HG03103 (cell line): ENCODE measurements around the gene CDH4.

Source experiments
- ATAC-seq: cut with Tn5 transposase; IDR thresholded peaks from one replicate; pipeline ENCODE4 v1.9.1; 2021; ENCODE audit warnings: low read depth; ENCODE audit not compliant: unreplicated experiment

The CDH4 gene

DNA sequence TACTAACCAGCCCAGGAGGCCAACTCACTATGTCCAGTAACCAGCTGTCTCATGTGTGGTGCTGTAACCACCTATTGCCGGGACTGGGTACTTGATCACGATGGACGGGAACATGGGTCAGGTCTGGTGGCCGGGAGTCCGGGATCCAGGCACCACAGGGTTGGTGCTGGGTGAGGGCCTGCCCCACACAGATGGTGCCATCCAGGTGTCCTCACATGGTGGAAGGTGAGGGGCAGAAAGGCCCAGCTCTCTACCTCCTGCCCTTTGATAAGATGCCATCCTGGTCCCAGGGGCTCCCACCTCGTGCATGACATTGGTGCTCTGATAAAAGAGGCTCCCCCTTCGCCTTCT, 697.3 kb downstream of the CDH4 start:
- ATAC-seq = no peak

DNA sequence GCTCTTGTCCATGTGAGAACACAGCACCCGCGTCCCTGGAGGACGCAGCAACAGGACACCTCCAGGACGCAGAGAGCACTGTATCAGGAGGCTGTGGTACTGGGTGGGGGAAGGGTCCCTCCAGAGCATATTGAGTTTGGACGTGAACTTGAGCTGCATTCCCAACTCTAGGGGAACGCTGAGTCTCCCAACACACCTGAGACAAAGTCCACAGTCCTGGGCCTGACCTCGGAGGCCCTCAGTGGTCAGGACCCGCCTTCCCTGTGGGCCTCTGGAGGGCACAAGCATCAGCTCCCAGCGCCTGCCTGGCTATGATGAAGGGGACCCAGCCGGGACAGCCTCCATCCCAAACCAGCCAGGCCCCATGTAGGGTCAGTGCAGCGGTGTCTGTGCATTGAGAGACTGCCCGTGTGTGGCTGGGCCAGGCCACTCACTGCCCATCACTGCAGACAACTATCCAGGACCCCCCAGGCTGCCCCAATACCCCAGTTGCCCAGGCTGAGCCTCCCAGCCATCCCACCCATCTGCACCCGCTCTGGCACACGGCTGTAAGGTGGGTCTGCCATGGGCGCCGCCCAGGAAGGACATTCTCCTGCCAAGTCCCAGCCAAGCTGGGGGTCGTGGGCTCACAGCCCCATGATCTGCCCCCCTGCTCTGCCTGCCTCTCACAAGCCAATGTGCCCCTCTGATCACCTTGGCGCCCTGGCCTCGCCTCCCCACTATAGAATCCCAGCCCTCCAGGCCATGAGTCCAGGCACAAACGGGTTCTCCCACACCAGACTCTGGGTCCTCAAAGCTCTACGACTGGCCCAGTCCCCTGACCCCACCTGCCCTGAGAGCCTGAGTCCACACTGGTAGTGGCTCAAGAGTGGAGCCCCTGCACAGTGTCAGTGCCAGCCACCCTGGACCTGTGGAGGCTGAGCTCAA, 697.9 kb downstream of the CDH4 start:
- ATAC-seq = no peak

DNA sequence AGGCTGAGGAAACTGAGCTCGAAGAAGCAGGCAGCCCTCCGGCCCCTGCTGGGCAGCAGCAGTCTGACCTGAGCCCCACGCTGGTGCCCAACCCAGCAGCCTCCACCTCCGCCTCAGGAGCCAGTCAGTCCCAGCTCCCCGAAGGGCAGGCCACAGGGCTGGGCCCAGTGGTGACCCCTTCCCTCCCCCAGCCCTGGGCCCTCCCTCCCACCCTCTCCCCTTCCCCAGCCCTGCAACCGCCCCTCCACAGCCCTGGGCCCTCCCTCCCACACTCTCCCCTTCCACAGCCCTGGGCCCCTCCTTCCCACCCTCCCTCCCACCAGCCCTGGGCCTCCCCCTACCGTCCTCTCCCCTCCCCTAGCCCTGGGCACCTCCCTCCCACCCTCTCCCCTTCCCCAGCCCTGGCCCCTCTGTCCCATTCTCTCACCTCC, 698.6 kb downstream of the CDH4 start:
- no peak for ATAC-seq

DNA sequence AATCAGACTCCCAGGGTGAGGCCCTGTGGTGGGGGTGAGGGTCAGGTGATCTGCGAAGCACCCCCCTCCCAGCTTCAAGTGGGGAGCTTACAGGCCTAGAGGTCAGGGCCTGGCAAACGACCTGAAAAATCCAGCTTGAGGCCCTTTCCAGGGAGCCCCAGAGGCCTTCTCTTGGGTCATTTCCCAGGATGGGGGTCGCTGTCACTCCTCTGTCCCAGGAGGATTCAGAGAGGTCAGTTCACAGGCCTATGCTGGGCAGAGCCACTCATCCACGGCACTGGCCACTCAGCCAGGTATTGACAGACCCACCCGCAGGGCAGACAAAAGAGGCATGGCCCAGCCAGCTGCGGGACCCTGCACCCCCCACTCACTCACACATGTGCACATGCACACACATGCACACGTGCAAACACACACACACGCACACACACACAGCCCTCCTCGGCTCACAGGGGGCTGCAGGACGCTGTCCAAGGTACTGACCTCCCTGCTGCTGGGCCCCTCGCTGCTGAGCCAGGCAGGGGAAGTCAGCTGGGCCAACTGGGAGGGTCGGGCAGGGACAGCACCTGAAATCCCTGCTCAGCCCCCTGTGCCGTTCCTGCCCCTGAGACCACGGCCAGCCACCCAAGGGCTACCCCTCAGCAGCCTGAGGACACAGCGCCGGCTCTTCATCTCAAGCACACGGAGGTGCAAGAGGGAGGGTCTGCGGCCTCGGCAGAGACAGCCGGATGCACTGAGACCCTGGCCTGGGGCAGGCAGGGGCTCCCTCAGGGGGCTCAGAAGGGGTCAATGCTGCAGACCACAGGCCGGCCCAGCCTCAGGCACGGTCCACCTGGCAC, 699.9 kb downstream of the CDH4 start:
- ATAC-seq = no peak

DNA sequence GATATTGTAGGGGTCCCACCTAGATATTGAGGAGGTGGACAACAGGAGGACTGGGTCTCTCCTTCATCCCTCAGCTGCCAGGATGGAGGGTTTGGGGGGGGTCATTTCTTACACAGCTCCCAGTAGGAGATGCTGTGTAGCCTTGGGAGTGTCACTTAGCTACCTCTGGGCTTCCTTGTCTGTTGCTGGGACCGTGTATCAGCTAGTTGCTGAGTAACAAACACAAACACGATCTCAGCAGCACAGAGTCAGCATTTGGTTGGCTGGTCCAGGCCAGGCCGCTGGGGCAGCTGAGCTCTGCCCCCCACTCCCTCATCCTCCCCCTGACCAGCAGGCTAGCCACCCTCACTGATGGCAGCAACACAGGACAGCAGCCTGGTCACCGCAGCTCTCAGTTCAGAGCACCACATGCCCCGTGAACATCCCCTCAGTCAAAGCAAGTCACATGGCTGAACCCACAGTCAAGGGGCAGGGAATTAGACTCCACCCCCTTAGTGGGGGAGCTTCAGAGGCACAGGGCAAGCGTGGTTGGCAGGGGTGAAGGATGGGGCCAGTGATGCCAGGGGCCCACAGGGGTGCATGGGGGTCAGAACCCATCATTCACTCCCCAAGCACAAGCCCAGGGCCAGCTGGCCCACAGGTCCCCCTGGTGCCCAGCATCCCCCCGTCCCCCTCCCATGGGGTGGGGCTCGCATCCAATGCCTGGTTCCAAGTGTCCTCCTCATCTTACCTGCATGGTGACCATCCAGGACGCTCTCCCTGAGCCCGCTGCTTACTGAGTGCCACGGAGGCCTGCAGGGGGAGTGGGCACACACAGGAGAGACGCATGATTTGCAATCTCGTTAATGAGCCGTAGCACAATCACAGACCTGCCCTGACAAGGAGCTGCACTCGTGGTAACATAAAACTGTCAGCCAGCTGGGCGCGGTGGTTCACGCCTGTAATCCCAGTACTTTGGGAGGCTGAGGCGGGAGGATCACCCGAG, 701.3 kb downstream of the CDH4 start:
- no peak for ATAC-seq

DNA sequence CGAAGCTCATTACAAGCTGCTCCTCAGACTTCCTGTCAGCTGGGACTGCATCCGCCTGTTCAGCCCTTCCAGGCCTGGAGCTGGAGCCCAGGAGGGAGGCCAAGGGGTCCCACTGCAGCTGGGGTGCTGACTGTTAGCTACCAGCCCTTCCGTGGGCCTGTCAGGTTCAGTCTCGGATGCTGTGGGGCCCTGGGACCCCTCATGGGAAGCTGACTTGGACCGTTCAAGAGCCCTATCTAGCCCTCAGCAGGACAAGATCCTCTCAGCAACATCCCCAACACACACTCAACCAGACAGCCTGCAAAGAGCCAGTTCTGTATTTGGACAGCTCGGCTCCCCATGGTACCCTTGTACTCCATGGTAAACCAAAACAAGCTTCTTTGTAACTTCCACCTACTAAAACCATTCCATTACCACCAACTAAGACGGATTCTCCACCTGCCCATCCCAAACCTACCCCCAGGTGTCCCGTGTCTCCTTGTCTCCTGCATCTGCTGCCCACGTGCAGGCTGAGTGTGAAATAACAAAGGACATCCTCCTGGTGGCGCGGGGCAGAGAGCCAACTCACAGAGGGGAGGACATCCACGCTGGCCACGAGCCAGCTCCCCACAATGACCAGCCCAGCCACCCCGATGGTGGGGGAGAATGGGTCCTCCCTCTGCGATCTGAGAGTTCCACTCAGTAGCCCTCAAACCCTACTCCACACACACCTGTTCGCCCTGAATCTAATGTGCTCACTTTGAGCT, 702.4 kb downstream of the CDH4 start:
- no peak for ATAC-seq

DNA sequence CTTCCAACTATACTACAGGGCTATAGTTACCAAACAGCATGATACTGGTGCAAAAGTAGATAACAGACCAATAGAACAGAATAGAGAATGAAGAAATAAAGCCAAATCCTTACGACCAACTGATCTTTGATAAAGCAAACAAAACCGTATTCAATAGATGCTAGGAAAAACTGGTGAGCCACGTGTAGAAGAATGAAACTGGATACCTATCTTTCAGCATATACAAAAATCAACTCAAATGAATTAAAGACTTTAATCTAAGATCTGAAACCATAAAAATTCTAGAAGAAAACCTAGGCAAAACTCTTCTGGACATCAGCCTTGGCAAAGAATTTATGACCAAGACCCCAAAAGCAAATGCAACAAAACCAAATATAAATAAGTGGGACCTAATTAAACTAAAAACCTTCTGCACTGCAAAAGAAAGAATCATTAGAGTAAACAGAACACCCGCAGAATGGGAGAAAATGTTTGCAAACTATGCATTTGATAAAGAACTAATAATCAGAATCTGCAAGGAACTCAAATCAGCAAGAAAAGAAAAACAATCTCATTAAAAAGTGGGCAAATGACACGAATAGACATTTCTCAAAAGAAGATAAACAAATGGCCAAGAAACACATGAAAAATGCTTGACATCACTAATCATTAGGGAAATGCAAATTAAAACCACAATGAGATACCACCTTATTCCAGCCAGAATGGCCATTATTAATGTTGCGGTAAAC, 703.8 kb downstream of the CDH4 start:
- no peak for ATAC-seq

DNA sequence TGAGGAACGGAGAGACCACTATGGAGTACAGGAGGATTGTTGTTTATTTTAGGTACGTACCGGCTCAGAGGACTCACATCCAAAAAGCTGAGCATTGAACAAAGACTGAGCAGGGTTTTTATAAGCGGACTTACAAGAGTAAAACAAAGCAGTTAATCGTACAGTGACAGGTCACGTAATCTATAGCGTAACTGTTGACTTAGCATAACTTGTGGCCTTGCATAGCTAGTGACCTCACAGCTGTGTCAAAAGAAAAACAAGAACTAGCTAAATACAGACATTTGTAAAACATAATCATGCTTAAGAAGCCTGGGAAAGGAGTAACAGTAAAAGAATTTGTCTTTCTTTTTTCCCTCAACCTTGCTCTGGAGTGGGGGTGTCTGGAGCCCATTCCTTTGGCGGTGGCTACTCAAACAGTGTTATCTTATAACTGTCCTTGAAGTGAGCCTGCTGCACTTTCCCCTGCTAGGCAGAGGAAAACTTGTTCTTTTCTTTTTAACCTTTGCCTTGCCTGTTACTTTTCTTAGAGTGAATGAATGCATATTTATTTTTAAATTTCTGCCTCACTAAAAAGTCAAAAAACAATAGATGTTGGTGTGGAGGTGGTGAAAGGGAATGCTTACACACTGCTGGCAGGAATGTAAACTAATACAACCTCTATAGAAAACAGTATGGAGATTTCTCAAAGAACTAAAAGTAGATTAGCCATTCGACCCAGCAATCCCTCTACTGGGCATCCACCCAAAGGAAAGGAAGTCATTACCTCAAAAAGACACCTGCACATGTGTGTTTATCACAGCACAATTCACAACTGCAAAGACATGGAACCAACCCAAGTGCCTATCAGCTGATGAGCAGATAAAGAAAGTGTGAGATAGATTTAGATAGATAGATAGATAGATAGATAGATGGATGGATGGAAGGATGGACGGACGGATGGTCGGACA, 704.6 kb downstream of the CDH4 start:
- no peak for ATAC-seq

DNA sequence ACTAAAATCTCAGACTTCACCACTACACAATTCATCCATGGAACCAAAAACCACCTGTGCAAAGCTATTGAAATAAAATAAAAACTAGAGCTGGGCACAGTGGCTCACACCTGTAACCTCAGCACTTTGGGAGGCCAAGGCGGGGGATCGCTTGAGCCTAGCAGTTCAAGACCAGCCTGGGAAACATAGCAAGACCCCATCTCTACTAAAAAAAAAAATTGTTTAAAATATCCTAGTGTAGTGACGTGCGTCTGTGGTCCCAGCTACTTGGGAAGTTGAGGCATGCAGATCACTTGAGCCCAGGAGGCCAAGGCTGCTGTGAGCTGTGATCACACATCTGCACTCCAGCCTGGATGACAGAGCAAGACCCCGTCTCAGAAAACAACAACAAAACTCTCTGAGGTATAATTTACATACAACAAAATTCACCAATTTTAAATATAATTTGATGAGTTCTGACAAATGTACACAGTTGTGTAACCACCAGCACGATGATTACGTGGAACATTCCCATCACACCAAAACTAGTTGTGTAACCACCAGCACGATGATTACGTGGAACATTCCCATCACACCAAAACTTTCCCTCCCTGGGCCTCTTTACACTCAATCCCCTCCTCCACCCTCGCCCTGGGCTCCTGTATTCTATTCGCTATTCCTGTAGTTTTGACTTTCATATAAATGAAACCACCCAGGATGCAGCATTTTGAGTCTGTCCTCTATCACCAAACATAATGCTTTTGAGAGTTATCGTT, 706.1 kb downstream of the CDH4 start:
- no peak for ATAC-seq

DNA sequence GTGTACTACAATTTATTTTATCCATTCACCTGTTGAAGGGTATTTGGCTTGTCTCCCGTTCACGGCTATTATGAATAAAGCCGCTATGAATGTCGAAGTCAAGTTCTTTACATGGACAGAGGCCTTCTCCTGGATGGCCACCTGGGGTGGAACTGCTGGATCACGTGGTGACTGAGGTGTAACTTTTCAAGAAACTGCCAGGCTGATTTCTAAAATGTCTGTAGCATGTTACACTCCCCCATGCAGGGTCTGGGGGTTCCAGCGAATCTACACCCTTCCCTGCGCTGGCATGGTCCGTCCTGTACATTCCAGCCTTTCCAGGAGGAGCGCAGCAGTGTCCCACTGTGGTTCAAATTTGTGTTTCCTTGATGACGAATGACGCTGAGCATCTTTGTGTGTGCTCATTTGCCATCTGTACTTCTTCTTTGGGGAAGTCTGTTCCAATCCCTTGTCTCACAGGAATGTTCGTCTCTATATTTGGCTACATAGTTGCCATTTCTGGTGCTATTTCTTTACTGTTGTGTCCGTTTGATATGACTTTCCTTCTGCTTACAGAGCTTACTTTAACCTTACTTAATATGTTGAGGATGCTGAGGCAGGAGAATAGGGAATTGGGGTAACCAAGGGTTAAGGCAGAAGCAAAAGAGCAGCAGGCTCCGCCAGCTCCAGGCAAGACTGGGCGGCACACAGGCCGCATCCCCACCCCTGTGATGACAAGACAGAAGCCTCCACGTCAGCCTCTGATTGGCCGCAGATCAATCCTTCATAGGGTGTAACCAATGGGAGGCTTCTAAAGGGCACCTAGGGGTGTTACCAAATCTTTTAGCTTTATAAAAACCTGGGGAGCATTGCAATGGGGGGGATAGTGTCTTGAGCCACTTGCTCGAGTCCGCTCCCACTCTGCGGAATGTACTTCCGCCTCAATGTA, 707.0 kb downstream of the CDH4 start:
- no peak for ATAC-seq

DNA sequence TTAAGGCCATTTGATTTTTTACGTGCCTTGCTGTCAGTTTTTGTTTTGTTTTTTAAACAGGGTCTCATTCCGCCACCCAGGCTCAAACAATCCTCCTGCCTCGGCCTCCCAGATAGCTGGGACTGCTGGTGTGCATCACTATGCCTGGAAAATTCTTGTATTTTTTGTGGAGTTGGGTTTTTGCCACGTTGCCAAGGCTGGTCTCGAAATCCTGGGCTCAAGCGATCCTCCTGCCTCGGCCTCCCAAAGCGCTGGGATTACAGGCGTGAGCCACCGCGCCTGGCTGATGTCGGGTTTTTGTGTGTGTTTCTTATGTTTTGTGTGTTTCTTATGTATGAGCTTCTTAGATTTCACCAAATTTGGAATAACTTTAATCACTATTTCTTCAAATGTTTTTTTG, 708.8 kb downstream of the CDH4 start:
- ATAC-seq = no peak

DNA sequence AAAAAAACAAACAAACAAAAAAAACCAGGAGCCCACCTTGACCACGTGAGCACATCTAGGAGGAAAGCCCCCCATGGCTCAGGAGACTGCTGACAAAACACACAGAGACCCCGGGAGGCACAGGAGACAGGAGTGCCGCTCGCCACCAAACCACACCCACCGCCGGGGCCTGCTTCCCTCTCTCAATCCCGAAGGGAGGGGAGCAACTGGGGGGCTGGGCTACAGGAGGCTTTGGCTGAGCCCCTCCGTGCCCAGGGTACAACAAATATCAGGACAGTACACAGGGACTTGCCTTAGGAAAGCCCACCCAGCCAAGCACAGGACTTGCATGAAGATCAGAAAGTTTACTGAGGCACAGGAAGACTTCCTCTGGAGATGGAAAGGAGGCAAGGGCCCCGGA, 711.1 kb downstream of the CDH4 start:
- ATAC-seq = no peak

DNA sequence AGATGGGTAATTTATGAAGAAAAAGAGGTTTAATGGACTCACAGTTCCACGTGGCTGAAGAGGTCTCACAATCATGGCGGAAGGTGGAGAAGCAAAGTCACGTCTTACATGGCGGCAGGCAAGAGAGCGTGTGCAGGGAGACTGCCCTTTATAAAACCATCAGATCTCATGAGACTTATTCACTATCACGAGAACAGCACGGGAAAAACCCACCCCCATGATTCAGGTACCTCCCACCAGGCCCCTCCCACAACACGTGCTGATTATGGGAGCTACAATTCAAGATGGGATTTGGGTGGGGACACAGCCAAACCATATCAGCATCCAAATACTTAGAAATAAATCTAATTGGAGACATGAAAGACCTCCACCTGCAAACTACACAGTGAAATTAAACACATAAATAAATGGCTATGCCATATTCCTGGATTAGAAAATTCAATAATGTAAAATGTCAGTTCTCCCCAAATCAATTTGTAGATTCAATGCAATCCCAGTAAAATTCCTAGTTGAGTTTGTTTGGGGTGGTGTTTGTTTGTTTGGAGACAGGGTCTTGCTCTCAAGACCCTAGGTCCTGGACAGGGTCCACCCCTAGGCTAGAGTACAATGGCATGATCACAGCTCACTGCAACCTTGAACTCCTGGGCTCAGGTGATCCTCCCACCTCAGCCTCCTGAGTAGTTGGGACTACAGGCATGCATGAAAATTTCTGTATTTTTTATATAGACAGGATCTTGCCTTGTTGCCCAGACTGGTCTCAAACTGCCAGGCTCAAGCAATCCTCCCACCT, 712.0 kb downstream of the CDH4 start:
- ATAC-seq = no peak

DNA sequence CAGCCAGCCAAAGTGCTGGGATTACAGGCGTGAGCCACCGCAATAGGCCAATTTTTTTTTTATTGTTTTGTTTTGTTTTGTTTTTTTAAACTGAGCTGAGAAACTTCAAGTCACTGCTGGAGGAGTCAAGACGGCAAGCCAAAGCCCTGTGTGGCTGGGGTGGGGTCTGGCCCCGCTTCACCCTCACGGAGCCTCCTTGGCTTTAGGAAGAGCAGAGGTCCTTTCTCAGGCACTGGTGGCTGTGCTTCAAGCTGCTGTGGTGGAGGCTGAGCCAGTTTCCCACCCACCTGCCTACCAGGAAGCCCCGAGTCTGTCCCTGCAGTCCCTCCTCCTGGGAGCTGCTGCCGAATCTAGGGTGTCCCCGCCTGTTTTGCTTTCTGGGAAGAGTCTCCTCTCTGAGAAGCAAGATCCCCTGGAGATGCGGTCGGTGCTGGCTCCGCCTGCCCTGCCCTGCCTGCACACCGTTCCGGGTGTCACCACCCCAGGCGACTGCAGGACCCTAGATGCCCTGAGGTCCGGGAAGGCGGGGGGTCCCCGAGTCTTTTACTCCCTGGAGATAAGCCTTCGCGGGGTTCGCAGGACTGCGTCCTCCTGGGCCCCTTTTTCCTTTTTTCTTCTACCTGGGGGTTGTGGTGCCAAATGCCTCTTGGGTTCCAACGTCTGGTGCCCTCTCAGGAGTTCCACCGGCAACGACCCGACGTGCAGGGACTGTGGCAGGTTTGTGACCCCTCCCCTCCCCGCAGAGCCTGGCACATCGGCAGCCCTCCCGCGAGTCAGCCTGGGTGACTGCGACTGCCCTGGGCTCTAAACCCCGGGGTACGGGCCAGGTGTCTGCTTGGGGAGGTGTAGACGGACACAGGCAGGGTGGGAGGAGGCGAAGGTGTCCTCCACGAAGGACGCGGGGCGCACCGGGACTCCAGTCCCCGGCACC, 712.9 kb downstream of the CDH4 start:
- no peak for ATAC-seq
